ENCODE results near the gene EPB42. TPM values are rescaled to one million over a fixed set of nuclear protein-coding genes. Genes with fewer than 3 reads are reported as not detected.
"Not testable (repeated sequence)": the region's sequence is repeated elsewhere in the genome, so short reads cannot be mapped to it uniquely, and the experiment has no call there.

Gene EPB42
- total and polyA plus RNA-seq, 5 experiments from 2014 or later, result not detected

GRCh38 chr15:43190178-43190577, 30.6 kb downstream of the EPB42 start:
- no peak overlapping the region for H3K27ac Mint-ChIP-seq
- H3K9me3 Mint-ChIP-seq, result no peaks in the 10 kb centered on the region
- ATAC-seq, result no peak
- peaks cover 15 to 53% (median 17%) of the 10 kb centered on the region in 3 donors for H3K36me3 Mint-ChIP-seq
- POLR2A ChIA-PET, result interaction anchor here (1.2 kb wide), 1 partner anchor 51 kb away, joined by 3 read pairs; no protein-coding TSS in a partner anchor
- DNase-seq, result no peak
- H3K4me3 Mint-ChIP-seq, result no peak overlapping the region
- no peaks in the 10 kb centered on the region for H3K27me3 Mint-ChIP-seq
- H3K4me1 Mint-ChIP-seq, result peaks cover 10 to 43% (median 37%) of the 10 kb centered on the region in 4 donors

DNA sequence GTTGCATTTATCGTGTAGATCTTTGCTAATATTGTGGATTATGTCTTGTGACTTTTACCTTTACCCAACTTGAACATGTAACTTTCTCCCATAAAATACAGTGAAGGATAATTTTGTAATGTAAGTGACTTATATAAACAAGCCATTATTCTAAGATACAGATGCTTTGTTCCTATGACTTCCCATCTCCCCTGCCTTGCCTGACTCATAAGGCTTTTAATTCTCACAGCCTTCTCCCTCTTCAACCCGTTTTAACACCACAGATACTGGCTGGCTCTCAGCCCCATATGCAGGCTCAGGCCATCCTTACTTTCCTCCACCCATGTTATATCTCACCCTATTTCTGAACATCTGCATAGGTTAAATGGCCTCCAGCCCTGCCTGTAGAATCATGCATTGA, 31.5 kb downstream of the EPB42 start:
- Mint-ChIP-seq H3K27ac (peak overlapping the region in 3 of 10 donors; percentile 6 to 24 (median 12)), H3K4me3 (no peak overlapping the region), H3K27me3 (no peaks in the 10 kb centered on the region), H3K9me3 (no peaks in the 10 kb centered on the region), H3K36me3 (peaks cover 11 to 44% (median 17%) of the 10 kb centered on the region in 3 donors), H3K4me1 (peaks cover 12 to 48% (median 43%) of the 10 kb centered on the region in 4 donors)
- DNase-seq, result no peak
- POLR2A ChIA-PET, result no interaction called here
- ATAC-seq, result no peak

DNA sequence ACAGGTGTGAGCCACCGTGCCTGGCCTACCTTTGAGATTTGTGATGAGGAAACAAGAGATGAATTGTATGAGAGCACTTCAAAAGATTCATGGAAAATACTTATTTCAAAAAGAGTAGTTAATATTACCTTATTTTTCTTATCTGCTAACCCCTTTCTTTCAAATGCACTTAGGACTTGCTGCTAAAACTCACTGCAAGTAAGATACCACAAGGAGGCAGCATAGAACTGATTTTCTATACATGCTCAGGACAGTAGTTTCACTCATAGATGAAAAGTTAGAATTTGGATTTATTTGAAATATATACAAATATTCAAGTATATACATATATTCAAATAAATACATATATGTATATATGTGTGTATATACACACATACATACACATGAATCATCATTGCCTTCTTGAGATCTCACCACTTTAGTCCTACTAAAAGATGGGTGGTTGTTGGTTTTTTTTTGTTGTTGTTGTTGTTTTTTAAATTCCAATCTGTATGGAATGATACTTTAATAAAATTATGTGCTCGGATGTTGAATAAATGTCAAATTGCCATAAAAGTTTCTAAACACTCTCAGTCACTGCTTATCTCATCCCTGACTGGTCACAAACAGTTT, 33.2 kb downstream of the EPB42 start:
- POLR2A ChIA-PET, result interaction anchor here (0.7 kb wide), 1 partner anchor 535 kb away, joined by 3 read pairs; no protein-coding TSS in a partner anchor
- H3K27me3 Mint-ChIP-seq, result no peaks in the 10 kb centered on the region
- no peaks in the 10 kb centered on the region for H3K9me3 Mint-ChIP-seq
- peaks cover 14 to 49% (median 45%) of the 10 kb centered on the region in 4 donors for H3K4me1 Mint-ChIP-seq
- no peak for ATAC-seq
- H3K36me3 Mint-ChIP-seq, result peaks cover 9 to 38% (median 13%) of the 10 kb centered on the region in 3 donors
- peak in 3 of 10 donors; percentile 33 to 49 (median 45) for DNase-seq
- peak overlapping the region; percentile 25 to 96 (median 68) for H3K4me3 Mint-ChIP-seq
- H3K27ac Mint-ChIP-seq, result peak overlapping the region in 9 of 10 donors; percentile 49 to 95 (median 80)

GRCh38 chr15:43186003-43186353, 34.8 kb downstream of the EPB42 start:
- H3K27ac Mint-ChIP-seq, result peak overlapping the region; percentile 95 to 99 (median 98)
- DNase-seq (no peak), ATAC-seq (peak in 1 of 2 donors; percentile 8)
- H3K36me3 Mint-ChIP-seq, result peaks cover 1 to 35% (median 7%) of the 10 kb centered on the region in 3 donors
- POLR2A ChIA-PET, result interaction anchor here (0.6 to 1.9 kb wide), 9 partner anchors 12 to 1674 kb away, joined by 3 to 10 read pairs (median 4); partner anchors contain the start of gene TMEM62
- H3K27me3 Mint-ChIP-seq, result no peaks in the 10 kb centered on the region
- peak overlapping the region; percentile 91 to 97 (median 96) for H3K4me3 Mint-ChIP-seq
- no peaks in the 10 kb centered on the region for H3K9me3 Mint-ChIP-seq
- peaks cover 14 to 49% (median 42%) of the 10 kb centered on the region in 4 donors for H3K4me1 Mint-ChIP-seq

- H3K9me3 Mint-ChIP-seq, result no peaks in the 10 kb centered on the region
- peak; percentile 79 to 86 for ATAC-seq
- POLR2A ChIA-PET, result interaction anchor here (0.5 to 1.9 kb wide), 9 partner anchors 19 to 1674 kb away, joined by 3 to 10 read pairs (median 4); partner anchors contain the start of gene TMEM62
- H3K27me3 Mint-ChIP-seq, result no peaks in the 10 kb centered on the region
- H3K27ac Mint-ChIP-seq, result peak within 1 kb of the TSS; percentile 95 to 99 (median 98)
- DNase-seq, result peak; percentile 65 to 92 (median 82)
- H3K4me3 Mint-ChIP-seq, result peak within 1 kb of the TSS; percentile 91 to 97 (median 96)
- H3K4me1 Mint-ChIP-seq, result peaks cover 14 to 49% (median 42%) of the 10 kb centered on the region in 4 donors
- peaks cover 0 to 33% (median 5%) of the 10 kb centered on the region in 3 donors for H3K36me3 Mint-ChIP-seq
Measured at GRCh38 chr15:43185157-43186002, 35.4 kb downstream of the EPB42 start, which contains the start of gene CCNDBP1. Gene CCNDBP1 (plus strand): TSS chr15:43185403. CDS start chr15:43185499, 96 bp downstream.

DNA sequence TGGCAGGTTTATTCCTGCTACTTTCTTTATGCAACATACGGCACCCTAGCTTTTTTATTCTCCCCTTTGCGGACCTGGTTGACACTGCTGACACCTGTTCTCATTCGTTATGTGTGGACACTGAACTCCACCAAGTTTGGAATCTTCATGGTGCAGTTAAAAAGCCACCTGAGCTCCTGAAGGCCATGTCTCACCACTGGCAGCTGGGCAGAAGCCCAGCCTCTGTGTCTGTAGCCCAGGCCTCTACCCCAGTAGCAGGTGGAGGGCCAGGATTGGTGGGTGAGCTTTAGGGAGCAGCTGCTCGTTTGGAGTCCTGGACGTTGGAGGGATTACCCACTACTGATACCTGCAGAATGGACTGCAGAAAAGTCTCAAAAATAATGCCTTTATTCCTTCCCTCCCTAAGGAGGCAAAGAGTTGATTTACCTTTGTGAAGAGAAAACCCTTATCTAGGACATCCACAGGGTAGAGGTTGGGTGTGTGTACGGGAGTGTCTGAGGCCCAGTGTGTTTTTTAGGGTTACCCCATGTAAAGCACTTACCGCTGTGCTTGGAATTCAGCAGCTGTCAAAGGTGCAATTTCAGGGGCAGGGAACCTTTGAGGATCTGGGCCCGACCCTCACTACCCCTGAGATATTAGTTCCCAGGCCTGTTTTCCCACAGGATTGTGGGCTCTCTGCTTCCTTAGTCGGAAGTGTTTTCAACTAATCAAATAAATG, 36.3 kb downstream of the EPB42 start:
- DNase-seq, result peak in 1 of 10 donors; percentile 7
- Mint-ChIP-seq H3K36me3 (peaks cover 0 to 33% (median 4%) of the 10 kb centered on the region in 3 donors), H3K27me3 (no peaks in the 10 kb centered on the region), H3K9me3 (no peaks in the 10 kb centered on the region), H3K4me1 (peaks cover 13 to 45% (median 38%) of the 10 kb centered on the region in 4 donors), H3K4me3 (peak overlapping the region; percentile 91 to 97 (median 96)), H3K27ac (peak overlapping the region; percentile 95 to 99 (median 98))
- POLR2A ChIA-PET, result interaction anchor here (0.5 to 1.9 kb wide), 6 partner anchors 11 to 327 kb away, joined by 3 to 10 read pairs (median 5); partner anchors contain the start of gene TMEM62
- peak in 1 of 2 donors; percentile 7 for ATAC-seq

DNA sequence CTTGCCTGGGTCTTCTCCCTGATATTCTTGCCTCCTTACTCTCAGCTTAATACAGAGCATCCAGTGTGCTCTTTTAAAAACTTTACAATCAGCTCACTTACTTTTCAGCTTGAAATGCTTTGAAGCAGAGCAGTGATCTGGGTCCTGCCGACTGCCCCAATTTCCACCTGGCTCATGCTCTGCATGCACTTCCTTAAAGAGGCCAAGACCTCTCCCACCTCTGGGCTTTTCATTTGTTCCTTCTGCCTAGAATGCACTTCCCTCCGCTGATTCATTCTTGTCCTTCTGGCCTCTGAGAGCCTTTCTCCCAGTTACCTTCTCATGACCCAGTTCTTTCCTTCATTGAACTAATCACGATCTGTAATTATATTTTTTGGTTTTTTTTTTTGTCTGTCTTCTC, 37.5 kb downstream of the EPB42 start:
- Mint-ChIP-seq H3K9me3 (no peaks in the 10 kb centered on the region), H3K4me1 (peaks cover 10 to 38% (median 28%) of the 10 kb centered on the region in 4 donors), H3K4me3 (no peak overlapping the region), H3K27ac (peak overlapping the region; percentile 29 to 97 (median 70)), H3K36me3 (peaks cover 0 to 41% (median 5%) of the 10 kb centered on the region in 3 donors), H3K27me3 (no peaks in the 10 kb centered on the region)
- POLR2A ChIA-PET, result interaction anchor here (0.7 to 0.9 kb wide), 2 partner anchors 49 to 574 kb away, joined by 3 read pairs; no protein-coding TSS in a partner anchor
- ATAC-seq, result no peak
- no peak for DNase-seq

GRCh38 chr15:43177147-43177546, 43.7 kb downstream of the EPB42 start:
- Mint-ChIP-seq H3K36me3 (peaks cover 6 to 68% (median 29%) of the 10 kb centered on the region in 3 donors), H3K27ac (peak overlapping the region in 2 of 10 donors; percentile 53 to 74)
- POLR2A ChIA-PET, H3K4me1 Mint-ChIP-seq, H3K27me3 Mint-ChIP-seq, H3K9me3 Mint-ChIP-seq, DNase-seq, H3K4me3 Mint-ChIP-seq, ATAC-seq: not testable (repeated sequence)

DNA sequence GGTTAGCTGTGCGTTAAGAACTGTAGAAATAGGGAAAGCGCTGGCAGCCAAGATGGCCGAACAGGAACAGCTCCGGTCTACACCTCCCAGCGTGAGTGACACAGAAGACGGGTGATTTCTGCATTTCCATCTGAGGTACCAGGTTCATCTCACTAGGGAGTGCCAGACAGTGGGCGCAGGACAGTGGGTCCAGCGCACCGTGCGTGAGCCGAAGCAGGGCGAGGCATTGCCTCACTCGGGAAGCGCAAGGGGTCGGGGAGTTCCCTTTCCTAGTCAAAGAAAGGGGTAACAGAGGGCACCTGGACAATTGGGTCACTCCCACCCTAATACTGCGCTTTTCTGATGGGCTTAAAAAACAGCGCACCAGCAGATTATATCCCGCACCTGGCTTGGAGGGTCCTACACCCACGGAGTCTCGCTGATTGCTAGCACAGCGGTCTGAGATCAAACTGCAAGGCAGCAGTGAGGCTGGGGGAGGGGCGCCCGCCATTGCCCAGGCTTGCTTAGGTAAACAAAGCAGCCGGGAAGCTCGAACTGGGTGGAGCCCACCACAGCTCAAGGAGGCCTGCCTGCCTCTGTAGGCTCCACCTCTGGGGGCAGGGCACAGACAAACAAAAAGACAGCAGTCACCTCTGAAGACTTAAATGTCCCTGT, 45.0 kb downstream of the EPB42 start:
- POLR2A ChIA-PET, DNase-seq, H3K4me1 Mint-ChIP-seq, ATAC-seq, H3K27me3 Mint-ChIP-seq, H3K4me3 Mint-ChIP-seq, H3K27ac Mint-ChIP-seq: not testable (repeated sequence)
- Mint-ChIP-seq H3K9me3 (peaks cover 0 to 12% (median 2%) of the 10 kb centered on the region in 9 donors), H3K36me3 (peaks cover 6 to 63% (median 37%) of the 10 kb centered on the region in 3 donors)

DNA sequence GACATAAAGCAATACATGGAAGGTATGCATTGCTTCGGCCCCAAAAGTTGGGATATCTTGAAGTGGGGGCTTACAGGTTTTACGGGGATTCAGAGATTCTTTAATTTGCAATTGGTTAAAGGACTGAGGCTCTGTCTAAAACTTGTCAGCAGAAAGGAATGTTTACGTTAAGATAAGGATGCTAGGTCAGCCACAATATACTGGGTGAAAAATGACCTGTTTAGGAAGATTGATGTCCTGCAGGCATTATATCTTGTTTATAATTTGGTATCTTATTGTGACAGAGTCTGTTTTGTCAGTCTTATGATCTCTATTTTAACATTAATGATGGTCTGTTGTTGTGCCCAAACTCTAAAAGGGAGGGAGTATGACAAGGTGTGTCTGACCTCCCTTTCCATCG, 50.9 kb downstream of the EPB42 start:
- no peak for DNase-seq
- H3K9me3 Mint-ChIP-seq, result peaks cover 0 to 16% (median 3%) of the 10 kb centered on the region in 9 donors
- H3K27me3 Mint-ChIP-seq, result no peaks in the 10 kb centered on the region
- POLR2A ChIA-PET, result no interaction called here
- no peak overlapping the region for H3K4me3 Mint-ChIP-seq
- peaks cover 0 to 6% (median under 1%) of the 10 kb centered on the region in 4 donors for H3K4me1 Mint-ChIP-seq
- H3K36me3 Mint-ChIP-seq, result peaks cover 11 to 62% (median 44%) of the 10 kb centered on the region in 3 donors
- ATAC-seq, result no peak
- H3K27ac Mint-ChIP-seq, result no peak overlapping the region

Data from naive thymus-derived CD8-positive, alpha-beta T cell (primary cell).